ENCODE measurements around the gene NBAS. TPM values are rescaled to one million over a fixed set of nuclear protein-coding genes. Genes with fewer than 3 reads are reported as not detected.

Gene NBAS
- total RNA-seq, 2 experiments from 2014 or later: 24.3 to 25.5 TPM

GRCh38 chr2:15272942-15273341 is 288.2 kb downstream of the NBAS start:
- Mint-ChIP-seq H3K4me1 (ENCODE audit: low read depth) (no peaks in the 10 kb centered on the region), H3K27ac (no peak overlapping the region), H3K36me3 (ENCODE audit: low read depth) (peaks cover 84% of the 10 kb centered on the region), H3K27me3 (no peaks in the 10 kb centered on the region), H3K9me3 (no peaks in the 10 kb centered on the region), H3K4me3 (no peak overlapping the region)
- TF ChIP-seq, protein P1, sequence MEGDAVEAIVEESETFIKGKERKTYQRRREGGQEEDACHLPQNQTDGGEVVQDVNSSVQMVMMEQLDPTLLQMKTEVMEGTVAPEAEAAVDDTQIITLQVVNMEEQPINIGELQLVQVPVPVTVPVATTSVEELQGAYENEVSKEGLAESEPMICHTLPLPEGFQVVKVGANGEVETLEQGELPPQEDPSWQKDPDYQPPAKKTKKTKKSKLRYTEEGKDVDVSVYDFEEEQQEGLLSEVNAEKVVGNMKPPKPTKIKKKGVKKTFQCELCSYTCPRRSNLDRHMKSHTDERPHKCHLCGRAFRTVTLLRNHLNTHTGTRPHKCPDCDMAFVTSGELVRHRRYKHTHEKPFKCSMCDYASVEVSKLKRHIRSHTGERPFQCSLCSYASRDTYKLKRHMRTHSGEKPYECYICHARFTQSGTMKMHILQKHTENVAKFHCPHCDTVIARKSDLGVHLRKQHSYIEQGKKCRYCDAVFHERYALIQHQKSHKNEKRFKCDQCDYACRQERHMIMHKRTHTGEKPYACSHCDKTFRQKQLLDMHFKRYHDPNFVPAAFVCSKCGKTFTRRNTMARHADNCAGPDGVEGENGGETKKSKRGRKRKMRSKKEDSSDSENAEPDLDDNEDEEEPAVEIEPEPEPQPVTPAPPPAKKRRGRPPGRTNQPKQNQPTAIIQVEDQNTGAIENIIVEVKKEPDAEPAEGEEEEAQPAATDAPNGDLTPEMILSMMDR (IDR thresholded peaks at IDR 0.05): no peak
- ChIA-PET POLR2A (no interaction called here), CTCF (interaction anchor here (1.5 kb wide), 1 partner anchor 11 kb away, joined by 3 read pairs; no protein-coding TSS in a partner anchor)
- H3K36me3 ChIP-seq (ENCODE audit: insufficient read depth, low read length): peaks cover 32% of the 10 kb centered on the region
- no peaks in the 10 kb centered on the region for H3K27me3 ChIP-seq (ENCODE audit: control insufficient read depth in 1 of 2, insufficient read depth in 2 of 2, low read length in 2 of 2)
- no peaks in the 10 kb centered on the region for H3K9me3 ChIP-seq (ENCODE audit: control insufficient read depth in 1 of 2, insufficient read depth in 1 of 2, low read length in 2 of 2)
- ATAC-seq (ENCODE audit: poor library complexity): no peak
- no peak overlapping the region for H3K4me3 ChIP-seq (ENCODE audit: low read length)
- DNase-seq: no peak
- intact Hi-C loops (cut with DNase I, micrococcal nuclease): no loop called here
- H3K4me1 ChIP-seq (ENCODE audit: insufficient read depth, low read length): no peaks in the 10 kb centered on the region
- no peak overlapping the region for H3K27ac ChIP-seq (ENCODE audit: low read depth in 1 of 2, low read length in 2 of 2)

DNA sequence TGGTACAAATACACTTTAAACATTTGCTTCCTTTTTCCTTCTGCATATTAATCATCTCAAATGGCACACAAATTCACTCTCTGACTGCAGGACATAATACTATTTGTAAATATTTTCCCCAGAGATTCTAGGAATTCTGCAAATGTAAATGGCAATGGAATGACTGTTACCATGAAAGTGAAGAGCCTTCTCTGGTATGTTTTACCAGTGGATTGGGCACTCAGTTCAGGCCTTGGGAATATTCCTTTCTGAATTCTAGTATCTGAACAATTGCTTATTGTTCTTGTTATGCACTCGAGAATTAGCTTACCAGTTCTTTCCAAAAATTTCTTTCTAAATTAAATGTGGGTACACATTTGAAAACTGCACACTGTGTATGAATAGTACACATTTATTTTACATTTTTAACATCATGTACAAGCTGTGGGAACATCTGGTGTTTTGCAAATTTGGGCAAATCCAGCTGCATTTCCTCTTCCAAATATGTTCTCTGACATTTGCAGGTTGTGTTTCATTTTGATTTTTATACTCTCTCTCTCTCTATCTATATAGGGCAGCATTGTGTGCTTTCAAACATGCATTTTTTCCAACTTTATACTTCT is 289.1 kb downstream of the NBAS start:
- H3K27ac ChIP-seq (ENCODE audit: low read depth in 1 of 2, low read length in 2 of 2): no peak overlapping the region
- no peaks in the 10 kb centered on the region for H3K4me1 ChIP-seq (ENCODE audit: insufficient read depth, low read length)
- H3K4me3 Mint-ChIP-seq: no peak overlapping the region
- ChIA-PET CTCF (interaction anchor here (1.5 kb wide), 1 partner anchor 10 kb away, joined by 3 read pairs; no protein-coding TSS in a partner anchor), POLR2A (no interaction called here)
- peaks cover 30% of the 10 kb centered on the region for H3K36me3 ChIP-seq (ENCODE audit: insufficient read depth, low read length)
- no peaks in the 10 kb centered on the region for H3K27me3 ChIP-seq (ENCODE audit: control insufficient read depth in 1 of 2, insufficient read depth in 2 of 2, low read length in 2 of 2)
- no peak overlapping the region for H3K4me3 ChIP-seq (ENCODE audit: low read length)
- H3K27ac Mint-ChIP-seq: no peak overlapping the region
- TF ChIP-seq, protein P1 (IDR thresholded peaks at IDR 0.05): no peak
- no peaks in the 10 kb centered on the region for H3K4me1 Mint-ChIP-seq (ENCODE audit: low read depth)
- intact Hi-C loops (cut with DNase I, micrococcal nuclease): no loop called here
- DNase-seq (no peak), ATAC-seq (ENCODE audit: poor library complexity) (no peak)
- H3K36me3 Mint-ChIP-seq (ENCODE audit: low read depth): peaks cover 78% of the 10 kb centered on the region
- no peaks in the 10 kb centered on the region for H3K9me3 ChIP-seq (ENCODE audit: control insufficient read depth in 1 of 2, insufficient read depth in 1 of 2, low read length in 2 of 2)
- H3K9me3 Mint-ChIP-seq: no peaks in the 10 kb centered on the region
- H3K27me3 Mint-ChIP-seq: no peaks in the 10 kb centered on the region

DNA sequence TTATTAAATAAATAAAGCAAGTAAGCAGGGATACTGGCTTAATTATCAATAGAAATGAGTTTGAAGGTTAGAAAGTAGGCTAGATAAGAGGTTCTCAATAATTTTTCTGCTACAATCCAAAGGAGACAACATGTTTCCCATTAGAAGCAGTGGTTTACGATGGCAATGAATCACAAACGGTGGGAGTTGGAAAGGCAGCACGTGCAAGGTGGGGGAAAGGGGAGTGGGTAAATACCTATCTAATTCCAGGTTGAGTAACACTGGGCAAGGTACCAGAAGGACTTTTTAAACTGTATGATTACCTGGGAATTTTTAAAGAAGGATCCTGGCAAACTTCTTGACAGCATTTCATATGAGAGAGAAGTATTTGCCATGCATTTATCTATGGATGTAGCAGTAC is 289.9 kb downstream of the NBAS start:
- no peak for DNase-seq
- ChIA-PET POLR2A (no interaction called here), CTCF (no interaction called here)
- ATAC-seq (ENCODE audit: poor library complexity): no peak
- no peaks in the 10 kb centered on the region for H3K9me3 ChIP-seq (ENCODE audit: control insufficient read depth in 1 of 2, insufficient read depth in 1 of 2, low read length in 2 of 2)
- H3K4me1 Mint-ChIP-seq (ENCODE audit: low read depth): no peaks in the 10 kb centered on the region
- peaks cover 78% of the 10 kb centered on the region for H3K36me3 Mint-ChIP-seq (ENCODE audit: low read depth)
- peaks cover 22% of the 10 kb centered on the region for H3K36me3 ChIP-seq (ENCODE audit: insufficient read depth, low read length)
- no peaks in the 10 kb centered on the region for H3K9me3 Mint-ChIP-seq
- TF ChIP-seq, protein P1 (IDR thresholded peaks at IDR 0.05): no peak
- H3K27ac Mint-ChIP-seq: no peak overlapping the region
- H3K4me1 ChIP-seq (ENCODE audit: insufficient read depth, low read length): no peaks in the 10 kb centered on the region
- H3K4me3 ChIP-seq (ENCODE audit: low read length): no peak overlapping the region
- intact Hi-C loops (cut with DNase I, micrococcal nuclease): no loop called here
- no peak overlapping the region for H3K27ac ChIP-seq (ENCODE audit: low read depth in 1 of 2, low read length in 2 of 2)
- no peaks in the 10 kb centered on the region for H3K27me3 ChIP-seq (ENCODE audit: control insufficient read depth in 1 of 2, insufficient read depth in 2 of 2, low read length in 2 of 2)
- no peaks in the 10 kb centered on the region for H3K27me3 Mint-ChIP-seq
- no peak overlapping the region for H3K4me3 Mint-ChIP-seq

Data from CD4-positive, alpha-beta T cell (primary cell).